ENCODE measurements around the gene C17orf107. TPM values are rescaled to one million over a fixed set of nuclear protein-coding genes. Genes with fewer than 3 reads are reported as not detected.
"Not testable (repeated sequence)": the region's sequence is repeated elsewhere in the genome, so short reads cannot be mapped to it uniquely, and the experiment has no call there.

Gene C17orf107
- total RNA-seq = 1 to 10 TPM; 1.3 to 1.8 TPM
- long read RNA-seq = 0 reads

- DNase-seq (peak; percentile 83 to 94), ATAC-seq (peak; percentile 73)
- intact Hi-C loops (cut with DNase I, micrococcal nuclease) = no loop called here
Measured at GRCh38 chr17:4899341-4900230, at the start of gene C17orf107. Gene C17orf107 (plus strand): TSS chr17:4899536. CDS start chr17:4899763, 227 bp downstream.

DNA sequence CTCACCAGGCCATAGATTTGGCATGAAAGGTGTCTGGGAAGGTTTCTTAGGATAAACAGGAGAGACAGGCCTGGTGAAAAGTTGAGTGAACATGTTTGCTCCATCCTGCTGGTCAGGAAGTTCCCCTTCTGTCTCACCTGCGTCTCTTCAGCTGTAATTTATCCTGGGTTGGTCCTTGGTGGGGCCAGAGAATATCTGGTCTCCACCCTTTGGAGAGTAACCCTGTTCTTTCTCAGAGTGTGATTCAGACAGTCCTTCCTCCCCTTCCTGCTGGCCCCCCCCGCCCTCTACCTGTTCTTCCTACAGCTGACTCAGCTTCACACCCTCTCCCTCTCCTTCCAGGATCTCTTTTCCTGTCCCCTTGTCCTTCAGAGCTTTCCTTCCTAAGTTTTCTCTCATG is 49.1 kb upstream of the C17orf107 start:
- intact Hi-C loops (cut with DNase I, micrococcal nuclease) = no loop called here
- peak; percentile 90 for ATAC-seq
- DNase-seq = peak; percentile 56 to 61

GRCh38 chr17:4851084-4851483 is 48.3 kb upstream of the C17orf107 start:
- no peak for DNase-seq
- no peak for ATAC-seq
- intact Hi-C loops (cut with DNase I, micrococcal nuclease) = no loop called here

DNA sequence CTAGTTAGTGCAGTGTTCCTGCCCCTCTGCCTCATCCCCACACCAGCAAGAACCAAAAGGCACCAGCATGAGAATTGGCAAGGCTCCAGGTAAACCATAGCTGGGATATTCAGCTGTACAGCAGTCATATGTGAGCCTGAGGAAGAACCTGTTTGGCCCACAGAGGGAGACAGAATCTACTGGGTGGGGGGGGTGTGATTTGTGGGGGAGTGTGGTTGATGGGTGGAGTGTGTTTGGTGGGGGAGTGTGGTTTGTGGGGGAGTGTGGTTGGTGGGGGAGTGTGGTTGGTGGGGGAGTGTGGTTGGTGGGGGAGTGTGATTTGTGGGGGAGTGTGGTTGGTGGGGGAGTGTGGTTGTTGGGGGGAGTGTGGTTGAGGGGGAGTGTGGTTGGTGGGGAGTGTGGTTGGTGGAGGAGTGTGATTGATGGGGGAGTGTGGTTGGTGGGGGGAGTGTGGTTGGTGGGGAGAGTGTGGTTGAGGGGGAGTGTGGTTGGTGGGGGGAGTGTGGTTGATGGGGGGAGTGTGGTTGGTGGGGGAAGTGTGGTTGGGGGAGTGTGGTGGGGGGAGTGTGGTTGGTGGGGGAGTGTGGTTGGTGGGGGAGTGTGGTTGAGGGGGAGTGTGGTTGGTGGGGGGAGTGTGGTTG is 46.6 kb upstream of the C17orf107 start:
- peak; percentile 27 for ATAC-seq
- intact Hi-C loops (cut with DNase I, micrococcal nuclease) = no loop called here
- DNase-seq = no peak

- ATAC-seq (no peak), DNase-seq (no peak)
- intact Hi-C loops (cut with DNase I, micrococcal nuclease) = no loop called here
Measured at GRCh38 chr17:4853208-4853671, 46.1 kb upstream of the C17orf107 start.

- ATAC-seq = no peak
- no peak for DNase-seq
Measured at GRCh38 chr17:4854111-4854681, 45.1 kb upstream of the C17orf107 start.

DNA sequence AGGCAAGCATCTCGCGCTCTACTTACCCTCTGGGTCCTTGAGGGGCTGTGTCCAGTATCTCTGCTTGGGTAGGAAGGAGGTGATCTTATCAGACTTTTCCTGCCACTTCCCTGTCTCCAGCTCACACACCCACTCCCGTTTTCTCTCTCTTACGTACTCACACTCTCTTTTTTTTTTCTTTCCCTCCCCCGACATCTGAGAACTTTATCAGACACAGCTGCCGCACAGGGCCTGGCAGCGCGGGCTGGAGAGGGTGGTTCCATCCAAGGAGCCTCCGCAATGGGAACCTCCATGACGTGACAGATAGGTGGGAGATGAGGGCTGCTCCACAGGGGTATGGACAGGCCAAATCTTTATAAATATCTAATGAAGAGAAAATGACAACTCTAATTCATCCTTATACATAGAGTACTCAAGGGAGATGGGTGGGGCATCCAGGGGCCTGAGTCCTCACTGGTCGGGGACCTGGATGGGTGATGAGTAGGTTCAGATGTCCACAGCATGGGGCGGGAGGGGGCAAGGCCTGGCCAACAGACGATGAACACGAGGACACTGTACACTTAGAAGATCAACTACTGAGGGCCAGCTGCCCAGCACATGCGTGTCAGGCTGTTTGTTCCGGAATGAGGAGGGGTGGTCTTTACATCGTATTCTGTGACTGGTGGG is 42.9 kb upstream of the C17orf107 start:
- DNase-seq = no peak
- intact Hi-C loops (cut with DNase I, micrococcal nuclease) = no loop called here
- ATAC-seq = no peak

More at GRCh38 chr17:4854111-4854681, 45.1 kb upstream of the C17orf107 start:
- intact Hi-C loops (cut with DNase I, micrococcal nuclease) = no loop called here

DNA sequence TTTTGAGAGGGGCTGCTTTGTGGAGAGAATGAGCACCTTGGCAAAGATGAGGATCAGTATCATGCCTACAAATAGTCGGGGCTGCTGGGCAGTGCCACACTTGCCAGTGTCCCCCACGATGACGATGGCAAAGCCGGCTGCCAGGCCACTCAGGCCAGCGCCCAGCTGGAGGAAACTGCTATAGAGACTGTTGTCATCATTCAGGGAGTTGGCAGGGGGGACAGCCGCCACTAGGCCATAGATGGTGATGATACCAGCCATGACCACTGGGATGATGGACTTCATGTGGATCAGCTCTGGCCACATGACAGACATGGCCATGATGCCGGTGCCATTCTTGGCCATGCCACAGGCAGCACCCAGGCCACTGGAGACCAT is 42.4 kb upstream of the C17orf107 start:
- ATAC-seq (no peak), DNase-seq (no peak)
- intact Hi-C loops (cut with DNase I, micrococcal nuclease) = no loop called here

- ATAC-seq; DNase-seq; intact Hi-C loops (cut with DNase I, micrococcal nuclease): not testable (repeated sequence)
Measured at GRCh38 chr17:4857347-4857746, 42.0 kb upstream of the C17orf107 start.

GRCh38 chr17:4858068-4858881 is 41.1 kb upstream of the C17orf107 start:
- intact Hi-C loops (cut with DNase I, micrococcal nuclease) = no loop called here
- no peak for DNase-seq
- ATAC-seq = peak; percentile 47

DNA sequence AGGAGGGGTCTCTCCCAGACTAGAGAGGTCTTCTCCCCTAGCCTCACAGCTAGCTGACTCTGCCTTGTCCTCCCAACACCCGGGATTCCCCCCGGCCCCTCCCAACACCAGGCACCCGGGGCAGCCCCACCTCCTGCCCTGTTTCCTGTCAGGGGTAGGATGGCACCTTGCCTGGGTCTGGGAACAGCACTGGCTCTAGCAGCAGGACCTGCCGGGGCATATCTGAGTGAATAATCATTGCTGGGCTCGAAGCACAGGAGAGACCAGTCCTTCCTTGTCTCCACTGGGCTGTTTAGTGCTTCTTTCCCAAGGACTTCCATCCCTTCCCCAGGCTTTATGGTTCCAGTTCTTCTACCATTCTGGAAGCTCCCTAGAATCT is 40.5 kb upstream of the C17orf107 start:
- intact Hi-C loops (cut with DNase I, micrococcal nuclease) = no loop called here
- DNase-seq = peak; percentile 21 to 43

DNA sequence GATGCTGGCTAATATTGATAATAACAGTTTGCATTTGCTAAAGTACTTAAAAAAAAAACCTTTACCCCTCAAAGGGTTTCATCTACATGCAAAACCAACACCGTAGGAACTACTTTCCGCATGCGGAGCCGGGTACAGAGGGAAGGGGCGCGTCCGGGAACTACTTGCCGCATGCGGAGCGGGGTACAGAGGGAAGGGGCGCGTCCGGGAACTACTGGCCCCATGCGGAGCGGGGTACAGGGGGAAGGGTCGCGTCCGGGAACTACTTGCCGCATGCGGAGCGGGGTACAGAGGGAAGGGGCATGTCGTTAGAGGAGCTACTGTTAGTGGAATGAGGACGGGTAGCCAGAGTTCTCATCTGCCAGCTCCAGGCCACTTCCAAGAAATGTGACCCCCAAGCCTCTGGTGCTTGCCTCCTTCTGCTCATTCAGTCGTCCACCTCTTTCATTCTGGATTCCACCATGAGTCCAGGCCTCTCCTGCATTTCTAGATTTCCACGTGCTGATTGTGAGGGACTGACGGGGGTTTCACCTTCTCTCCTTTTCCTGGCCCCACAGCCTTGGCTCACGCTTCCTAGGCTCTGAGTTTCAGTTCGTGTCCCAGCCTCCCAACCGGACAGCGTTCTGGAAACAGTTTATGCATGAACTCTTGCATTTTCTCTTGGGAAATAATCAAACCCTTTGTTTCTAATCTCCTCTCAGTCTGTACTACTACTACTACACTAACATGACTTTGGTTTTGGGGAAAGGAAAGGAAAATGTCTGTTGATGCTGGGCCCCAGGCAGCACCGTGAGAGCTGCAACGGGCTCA is 39.3 kb upstream of the C17orf107 start:
- intact Hi-C loops (cut with DNase I, micrococcal nuclease) = no loop called here
- DNase-seq (no peak), ATAC-seq (no peak)

More for the DNA sequence above, 40.5 kb upstream of the C17orf107 start:
- ATAC-seq = peak; percentile 54

GRCh38 chr17:4860651-4861050 is 38.7 kb upstream of the C17orf107 start:
- DNase-seq (no peak), ATAC-seq (no peak)
- intact Hi-C loops (cut with DNase I, micrococcal nuclease) = no loop called here

GRCh38 chr17:4861052-4861451 is 38.3 kb upstream of the C17orf107 start:
- DNase-seq (peak in 1 of 2 donors; percentile 30), ATAC-seq (peak; percentile 40)
- intact Hi-C loops (cut with DNase I, micrococcal nuclease) = no loop called here

DNA sequence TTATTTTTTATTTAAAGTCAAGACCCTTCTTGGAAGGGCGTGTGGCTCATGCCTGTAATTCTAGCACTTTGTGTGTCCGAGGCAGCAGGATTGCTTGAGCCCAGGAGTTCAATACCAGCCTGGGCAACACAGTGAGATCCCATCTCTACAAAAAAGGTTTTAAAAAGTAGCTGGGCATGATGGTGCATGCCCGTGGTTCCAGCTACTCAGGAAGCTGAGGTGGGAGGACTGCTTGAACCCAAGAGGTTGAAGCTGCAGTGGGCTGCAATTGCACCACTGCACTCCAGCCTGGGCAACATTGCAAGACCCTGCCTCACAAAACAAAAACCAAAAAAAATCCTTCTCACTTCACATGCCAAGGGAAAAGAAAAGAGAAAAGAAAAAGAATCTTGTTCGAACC is 36.6 kb upstream of the C17orf107 start:
- ATAC-seq (no peak), DNase-seq (no peak)
- intact Hi-C loops (cut with DNase I, micrococcal nuclease) = no loop called here

GRCh38 chr17:4863321-4863720 is 36.0 kb upstream of the C17orf107 start:
- ATAC-seq = no peak
- intact Hi-C loops (cut with DNase I, micrococcal nuclease) = no loop called here
- DNase-seq = no peak

GRCh38 chr17:4867535-4867934 is 31.8 kb upstream of the C17orf107 start:
- intact Hi-C loops (cut with DNase I, micrococcal nuclease); DNase-seq; ATAC-seq: not testable (repeated sequence)
